ENCODE measurements around the gene NPPC.

GRCh38 chr2:231941673-231942072 lies 15.5 kb upstream of the NPPC start:
- TF ChIP-seq CTCF (IDR thresholded peaks at IDR 0.05) = no peak
- TF ChIP-seq BHLHE40 (IDR thresholded peaks at IDR 0.05; ENCODE audit: low read depth, low read length) = no peak
- TF ChIP-seq EP300 (IDR thresholded peaks at IDR 0.05) = no peak
- no peak for TF ChIP-seq REST (IDR thresholded peaks at IDR 0.05)
- no peak for TF ChIP-seq CHD2 (IDR thresholded peaks at IDR 0.05; ENCODE audit: low read length, partially characterized antibody)
- TF ChIP-seq RFX5 (IDR thresholded peaks at IDR 0.05) = no peak
- TF ChIP-seq CHD4 (IDR thresholded peaks at IDR 0.05; ENCODE audit: borderline replicate concordance) = no peak
- TF ChIP-seq POLR2A (IDR thresholded peaks at IDR 0.05; ENCODE audit: low read length) = no peak
- no peak for TF ChIP-seq SREBF2 (IDR thresholded peaks at IDR 0.05)
- no peak for TF ChIP-seq PHF8 (IDR thresholded peaks at IDR 0.05; ENCODE audit: borderline replicate concordance, low read depth)
- TF ChIP-seq MYC (IDR thresholded peaks at IDR 0.05; ENCODE audit: borderline replicate concordance, low read length) = no peak

Measured in A549 (cell line).